Measurements from ENCODE around the gene NELFE. TPM values are rescaled to one million over a fixed set of nuclear protein-coding genes. Genes with fewer than 3 reads are reported as not detected.
"Not testable (repeated sequence)": the region's sequence is repeated elsewhere in the genome, so short reads cannot be mapped to it uniquely, and the experiment has no call there.

The NELFE gene
- total RNA-seq, 1 experiment from 2014 or later, result 73.8 TPM

DNA sequence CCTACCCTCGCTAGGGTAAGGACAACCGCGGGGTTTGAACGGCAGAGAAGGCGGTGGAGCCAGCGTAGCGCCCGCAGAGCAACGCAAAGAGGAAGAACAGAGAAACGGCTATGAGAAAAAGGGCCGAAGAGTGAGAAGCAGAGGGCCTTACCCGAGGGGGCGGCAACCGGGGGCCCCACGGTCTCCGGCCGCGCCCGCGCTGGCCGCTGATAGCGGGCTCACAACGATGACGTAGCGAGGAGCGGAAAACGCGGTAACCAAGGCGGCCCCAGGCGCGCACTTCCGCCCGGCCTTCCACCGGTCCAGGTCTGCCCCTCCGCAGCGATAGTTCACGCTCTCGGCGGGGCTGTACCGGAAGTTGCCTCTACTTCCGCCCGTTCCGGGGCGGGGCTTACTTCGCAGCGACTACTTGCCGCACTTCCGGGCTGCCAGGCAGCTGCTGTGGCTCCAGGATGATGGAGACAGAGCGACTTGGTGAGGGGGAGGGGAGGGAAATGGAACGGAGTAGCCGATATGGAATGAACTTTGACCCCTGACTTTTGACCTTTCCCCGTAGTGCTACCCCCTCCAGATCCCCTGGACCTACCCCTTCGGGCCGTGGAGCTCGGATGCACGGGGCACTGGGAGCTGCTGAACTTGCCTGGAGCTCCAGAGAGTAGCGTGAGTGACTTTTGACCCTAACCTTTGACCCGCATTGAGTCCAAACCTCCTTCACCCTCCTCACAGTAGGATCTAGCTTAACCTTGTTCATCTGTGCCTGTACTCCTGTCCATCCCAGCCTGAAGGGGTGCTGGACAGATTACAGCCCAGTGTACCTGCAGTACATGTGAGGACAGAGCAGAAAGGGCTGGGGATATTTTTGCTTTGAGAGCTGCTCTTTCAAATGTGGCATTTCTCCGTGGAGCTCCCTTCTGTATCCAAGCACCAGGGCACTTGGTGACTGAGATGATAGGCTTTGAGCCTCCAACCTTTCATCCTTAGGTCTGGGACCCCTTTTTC, at the start of gene NELFE, which contains the start of gene SKIC2 (continued):
- TF ChIP-seq, protein P1, sequence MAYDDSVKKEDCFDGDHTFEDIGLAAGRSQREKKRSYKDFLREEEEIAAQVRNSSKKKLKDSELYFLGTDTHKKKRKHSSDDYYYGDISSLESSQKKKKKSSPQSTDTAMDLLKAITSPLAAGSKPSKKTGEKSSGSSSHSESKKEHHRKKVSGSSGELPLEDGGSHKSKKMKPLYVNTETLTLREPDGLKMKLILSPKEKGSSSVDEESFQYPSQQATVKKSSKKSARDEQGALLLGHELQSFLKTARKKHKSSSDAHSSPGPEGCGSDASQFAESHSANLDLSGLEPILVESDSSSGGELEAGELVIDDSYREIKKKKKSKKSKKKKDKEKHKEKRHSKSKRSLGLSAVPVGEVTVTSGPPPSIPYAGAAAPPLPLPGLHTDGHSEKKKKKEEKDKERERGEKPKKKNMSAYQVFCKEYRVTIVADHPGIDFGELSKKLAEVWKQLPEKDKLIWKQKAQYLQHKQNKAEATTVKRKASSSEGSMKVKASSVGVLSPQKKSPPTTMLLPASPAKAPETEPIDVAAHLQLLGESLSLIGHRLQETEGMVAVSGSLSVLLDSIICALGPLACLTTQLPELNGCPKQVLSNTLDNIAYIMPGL (CRISPR knock-in tag; IDR thresholded peaks at IDR 0.05), result 0 out of 2 replicates have a peak, but pooled peaks have one; percentile 47
- TF ChIP-seq, protein P2, sequence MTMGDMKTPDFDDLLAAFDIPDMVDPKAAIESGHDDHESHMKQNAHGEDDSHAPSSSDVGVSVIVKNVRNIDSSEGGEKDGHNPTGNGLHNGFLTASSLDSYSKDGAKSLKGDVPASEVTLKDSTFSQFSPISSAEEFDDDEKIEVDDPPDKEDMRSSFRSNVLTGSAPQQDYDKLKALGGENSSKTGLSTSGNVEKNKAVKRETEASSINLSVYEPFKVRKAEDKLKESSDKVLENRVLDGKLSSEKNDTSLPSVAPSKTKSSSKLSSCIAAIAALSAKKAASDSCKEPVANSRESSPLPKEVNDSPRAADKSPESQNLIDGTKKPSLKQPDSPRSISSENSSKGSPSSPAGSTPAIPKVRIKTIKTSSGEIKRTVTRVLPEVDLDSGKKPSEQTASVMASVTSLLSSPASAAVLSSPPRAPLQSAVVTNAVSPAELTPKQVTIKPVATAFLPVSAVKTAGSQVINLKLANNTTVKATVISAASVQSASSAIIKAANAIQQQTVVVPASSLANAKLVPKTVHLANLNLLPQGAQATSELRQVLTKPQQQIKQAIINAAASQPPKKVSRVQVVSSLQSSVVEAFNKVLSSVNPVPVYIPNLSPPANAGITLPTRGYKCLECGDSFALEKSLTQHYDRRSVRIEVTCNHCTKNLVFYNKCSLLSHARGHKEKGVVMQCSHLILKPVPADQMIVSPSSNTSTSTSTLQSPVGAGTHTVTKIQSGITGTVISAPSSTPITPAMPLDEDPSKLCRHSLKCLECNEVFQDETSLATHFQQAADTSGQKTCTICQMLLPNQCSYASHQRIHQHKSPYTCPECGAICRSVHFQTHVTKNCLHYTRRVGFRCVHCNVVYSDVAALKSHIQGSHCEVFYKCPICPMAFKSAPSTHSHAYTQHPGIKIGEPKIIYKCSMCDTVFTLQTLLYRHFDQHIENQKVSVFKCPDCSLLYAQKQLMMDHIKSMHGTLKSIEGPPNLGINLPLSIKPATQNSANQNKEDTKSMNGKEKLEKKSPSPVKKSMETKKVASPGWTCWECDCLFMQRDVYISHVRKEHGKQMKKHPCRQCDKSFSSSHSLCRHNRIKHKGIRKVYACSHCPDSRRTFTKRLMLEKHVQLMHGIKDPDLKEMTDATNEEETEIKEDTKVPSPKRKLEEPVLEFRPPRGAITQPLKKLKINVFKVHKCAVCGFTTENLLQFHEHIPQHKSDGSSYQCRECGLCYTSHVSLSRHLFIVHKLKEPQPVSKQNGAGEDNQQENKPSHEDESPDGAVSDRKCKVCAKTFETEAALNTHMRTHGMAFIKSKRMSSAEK (CRISPR knock-in tag; IDR thresholded peaks at IDR 0.05; ENCODE audit: borderline replicate concordance), result no peak

DNA sequence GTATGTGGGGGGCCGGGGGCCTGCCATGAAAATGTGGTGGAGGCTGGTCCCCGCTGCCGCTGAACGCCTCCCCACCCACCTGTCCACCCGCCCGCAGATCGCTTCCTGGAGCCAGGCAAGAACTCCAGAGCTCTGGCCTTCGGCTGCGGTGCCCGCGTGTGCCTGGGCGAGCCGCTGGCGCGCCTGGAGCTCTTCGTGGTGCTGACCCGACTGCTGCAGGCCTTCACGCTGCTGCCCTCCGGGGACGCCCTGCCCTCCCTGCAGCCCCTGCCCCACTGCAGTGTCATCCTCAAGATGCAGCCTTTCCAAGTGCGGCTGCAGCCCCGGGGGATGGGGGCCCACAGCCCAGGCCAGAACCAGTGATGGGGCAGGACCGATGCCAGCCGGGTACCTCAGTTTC, 49.3 kb upstream of the NELFE start:
- H3K27me3 Mint-ChIP-seq (ENCODE audit: low read depth); H3K4me3 Mint-ChIP-seq; DNase-seq (ENCODE audit: low spot score); H3K9me3 Mint-ChIP-seq; H3K4me1 Mint-ChIP-seq; H3K36me3 Mint-ChIP-seq; POLR2A ChIA-PET; CTCF ChIA-PET; H3K27ac Mint-ChIP-seq: not testable (repeated sequence)
- peak; percentile 25; the same call in 1 of the 2 replicates for ATAC-seq

DNA sequence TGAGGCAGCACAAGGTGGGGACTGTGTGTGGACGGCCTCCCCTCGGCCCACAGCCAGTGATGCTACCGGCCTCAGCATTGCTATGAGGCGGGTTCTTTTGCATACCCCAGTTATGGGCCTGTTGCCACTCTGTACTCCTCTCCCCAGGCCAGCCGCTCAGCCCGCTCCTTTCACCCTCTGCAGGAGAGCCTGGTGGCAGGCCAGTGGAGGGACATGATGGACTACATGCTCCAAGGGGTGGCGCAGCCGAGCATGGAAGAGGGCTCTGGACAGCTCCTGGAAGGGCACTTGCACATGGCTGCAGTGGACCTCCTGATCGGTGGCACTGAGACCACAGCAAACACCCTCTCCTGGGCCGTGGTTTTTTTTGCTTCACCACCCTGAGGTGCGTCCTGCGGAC, 48.3 kb upstream of the NELFE start:
- ATAC-seq; H3K27me3 Mint-ChIP-seq (ENCODE audit: low read depth); H3K4me1 Mint-ChIP-seq; H3K36me3 Mint-ChIP-seq; POLR2A ChIA-PET; DNase-seq (ENCODE audit: low spot score); H3K27ac Mint-ChIP-seq; CTCF ChIA-PET; H3K9me3 Mint-ChIP-seq; H3K4me3 Mint-ChIP-seq: not testable (repeated sequence)

DNA sequence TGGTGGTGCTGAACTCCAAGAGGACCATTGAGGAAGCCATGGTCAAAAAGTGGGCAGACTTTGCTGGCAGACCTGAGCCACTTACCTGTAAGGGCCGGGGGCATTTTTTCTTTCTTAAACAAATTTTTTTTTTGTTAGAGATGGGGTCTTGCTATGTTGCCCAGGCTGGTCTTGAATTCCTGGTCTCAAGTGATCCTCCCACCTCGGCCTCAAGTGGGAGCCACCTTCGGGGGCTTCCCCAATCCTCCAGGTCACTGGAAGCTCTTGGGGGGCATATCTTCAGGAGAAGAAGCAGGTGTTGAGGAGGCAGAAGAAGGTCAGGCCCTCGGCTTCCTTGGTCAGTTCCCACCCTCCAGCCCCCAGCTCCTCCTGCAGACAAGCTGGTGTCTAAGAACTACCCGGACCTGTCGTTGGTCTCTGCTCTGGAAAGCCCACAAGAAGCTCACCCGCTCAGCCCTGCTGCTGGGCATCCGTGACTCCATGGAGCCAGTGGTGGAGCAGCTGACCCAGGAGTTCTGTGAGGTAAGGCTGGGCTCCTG, 47.3 kb upstream of the NELFE start:
- H3K4me3 Mint-ChIP-seq; H3K27me3 Mint-ChIP-seq (ENCODE audit: low read depth); H3K9me3 Mint-ChIP-seq; H3K36me3 Mint-ChIP-seq; H3K27ac Mint-ChIP-seq; H3K4me1 Mint-ChIP-seq; CTCF ChIA-PET; DNase-seq (ENCODE audit: low spot score); ATAC-seq; POLR2A ChIA-PET: not testable (repeated sequence)

DNA sequence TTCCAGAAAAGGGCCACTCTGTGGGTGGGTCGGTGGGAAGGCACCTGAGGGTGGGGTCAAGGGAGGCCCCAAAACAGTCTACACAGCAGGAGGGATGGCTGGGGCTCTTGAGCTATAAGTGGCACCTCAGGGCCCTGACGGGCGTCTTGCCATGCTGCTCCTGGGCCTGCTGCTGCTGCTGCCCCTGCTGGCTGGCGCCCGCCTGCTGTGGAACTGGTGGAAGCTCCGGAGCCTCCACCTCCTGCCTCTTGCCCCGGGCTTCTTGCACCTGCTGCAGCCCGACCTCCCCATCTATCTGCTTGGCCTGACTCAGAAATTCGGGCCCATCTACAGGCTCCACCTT, 46.7 kb upstream of the NELFE start:
- CTCF ChIA-PET, result not testable (repeated sequence)

DNA sequence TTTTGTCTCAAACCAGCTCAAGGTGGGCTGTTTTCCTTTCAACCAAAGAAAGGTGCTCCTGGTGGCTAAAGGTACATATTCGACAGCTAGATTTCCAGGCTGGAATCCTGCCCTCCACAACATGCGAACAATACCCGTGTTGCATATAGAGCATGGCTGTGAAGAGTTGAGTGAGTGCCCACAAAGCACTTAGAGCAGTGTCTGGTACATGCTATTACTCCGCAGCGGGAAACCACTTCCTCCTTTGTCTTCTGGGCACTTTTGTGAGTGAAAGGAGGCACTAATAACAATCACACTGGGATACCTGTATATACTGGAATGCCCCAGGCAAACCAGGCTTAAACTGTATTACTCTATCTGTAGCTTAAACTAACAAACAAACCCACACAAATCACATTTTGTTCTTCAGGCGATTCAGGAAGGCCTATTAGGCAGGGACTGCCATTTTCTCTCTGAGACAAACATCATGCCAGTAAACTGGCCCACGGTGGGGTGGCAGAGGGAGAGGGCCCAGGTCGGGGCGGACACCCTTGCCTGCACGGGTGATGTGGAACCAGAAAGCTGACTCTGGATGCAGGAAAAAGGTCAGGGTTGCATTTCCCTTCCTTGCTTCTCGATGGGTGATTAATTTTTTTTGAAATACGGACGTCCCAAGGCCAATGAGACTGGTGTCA, 46.2 kb upstream of the NELFE start:
- H3K27me3 Mint-ChIP-seq (ENCODE audit: low read depth); H3K4me3 Mint-ChIP-seq; H3K36me3 Mint-ChIP-seq; CTCF ChIA-PET; H3K4me1 Mint-ChIP-seq; ATAC-seq; H3K9me3 Mint-ChIP-seq; DNase-seq (ENCODE audit: low spot score); POLR2A ChIA-PET; H3K27ac Mint-ChIP-seq: not testable (repeated sequence)

More for the DNA sequence above, 46.7 kb upstream of the NELFE start:
- POLR2A ChIA-PET; H3K36me3 Mint-ChIP-seq; H3K4me3 Mint-ChIP-seq; H3K27me3 Mint-ChIP-seq (ENCODE audit: low read depth); DNase-seq (ENCODE audit: low spot score); ATAC-seq; H3K4me1 Mint-ChIP-seq; H3K27ac Mint-ChIP-seq; H3K9me3 Mint-ChIP-seq: not testable (repeated sequence)

DNA sequence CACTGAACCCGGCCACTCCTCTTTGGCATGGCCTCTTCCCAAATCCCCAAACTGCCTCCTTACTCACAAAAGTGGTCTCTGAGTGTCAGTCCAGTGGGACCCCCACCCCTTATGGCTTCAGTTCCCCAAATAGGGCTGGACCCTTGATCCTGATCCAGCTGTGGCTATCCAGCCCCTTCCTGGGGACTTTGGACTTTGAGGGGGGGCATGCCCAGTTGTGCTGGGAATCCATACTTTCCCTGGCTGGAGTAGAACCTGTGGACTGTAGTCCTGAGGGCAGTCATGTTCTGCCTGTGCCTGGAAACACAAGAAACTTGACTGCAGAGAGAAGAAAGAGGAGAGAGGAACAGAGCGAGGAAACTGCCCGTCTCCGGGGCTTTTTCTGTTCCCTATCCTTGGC, 45.6 kb upstream of the NELFE start:
- H3K36me3 Mint-ChIP-seq; DNase-seq (ENCODE audit: low spot score); H3K9me3 Mint-ChIP-seq; H3K4me3 Mint-ChIP-seq; POLR2A ChIA-PET; ATAC-seq; H3K27me3 Mint-ChIP-seq (ENCODE audit: low read depth); H3K27ac Mint-ChIP-seq; CTCF ChIA-PET; H3K4me1 Mint-ChIP-seq: not testable (repeated sequence)

DNA sequence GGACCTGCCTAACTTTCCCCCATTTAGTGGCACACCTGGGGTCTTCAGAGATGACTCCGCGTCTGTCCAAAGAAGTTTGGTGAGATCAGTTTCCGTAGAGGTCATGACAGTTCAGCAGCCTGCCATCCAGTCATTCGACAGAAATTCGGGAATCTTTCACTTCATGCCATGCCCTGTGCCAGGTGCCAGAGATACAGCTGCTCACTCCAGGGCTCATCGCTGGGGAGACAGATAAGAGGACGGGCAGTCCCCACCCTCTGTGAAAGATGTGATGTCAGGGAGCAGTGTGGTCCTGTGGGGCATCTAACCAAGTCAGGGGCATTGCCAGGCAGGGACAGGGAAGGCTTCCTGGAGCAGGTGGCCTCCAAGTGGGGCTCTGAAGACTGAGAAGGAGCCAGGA, 44.5 kb upstream of the NELFE start:
- not testable (repeated sequence) for H3K27me3 Mint-ChIP-seq (ENCODE audit: low read depth)

DNA sequence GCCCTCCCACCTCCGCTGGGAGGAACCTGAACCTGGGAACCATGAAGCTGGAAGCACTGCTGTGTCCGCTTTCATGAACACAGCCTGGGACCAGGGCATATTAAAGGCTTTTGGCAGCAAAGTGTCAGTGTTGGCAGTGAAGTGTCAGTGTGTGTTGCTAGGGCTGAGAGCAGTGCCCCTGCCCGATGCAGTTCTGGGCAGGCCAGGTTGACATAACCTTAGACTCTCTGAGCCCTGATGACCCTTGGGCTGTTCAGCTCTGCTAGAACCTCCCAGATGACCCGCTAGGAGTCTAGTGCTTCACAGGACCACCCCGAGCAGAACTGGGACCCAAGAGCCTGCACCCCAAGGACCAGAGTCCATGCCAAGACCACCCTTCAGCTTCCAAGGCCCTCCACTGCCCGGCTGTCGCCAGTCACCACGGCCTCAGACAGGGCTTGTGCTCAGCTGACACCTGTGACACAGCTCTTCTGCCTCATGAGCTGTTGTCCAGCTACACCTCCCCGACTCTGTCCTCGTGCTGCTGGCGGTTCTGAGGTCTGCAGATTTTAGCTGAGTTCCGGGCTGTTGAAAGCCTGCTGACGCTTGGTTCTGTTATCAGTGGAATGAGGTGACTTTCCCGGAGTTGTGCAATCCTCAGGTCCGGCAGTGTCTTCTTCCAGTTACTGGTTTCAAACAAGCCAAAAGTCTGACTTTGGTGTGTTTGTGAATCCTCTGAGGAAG, 43.9 kb upstream of the NELFE start:
- POLR2A ChIA-PET, H3K4me1 Mint-ChIP-seq, ATAC-seq: not testable (repeated sequence)

More for the DNA sequence above, 44.5 kb upstream of the NELFE start:
- H3K9me3 Mint-ChIP-seq; POLR2A ChIA-PET; H3K4me3 Mint-ChIP-seq; CTCF ChIA-PET; DNase-seq (ENCODE audit: low spot score); H3K36me3 Mint-ChIP-seq; H3K27ac Mint-ChIP-seq; ATAC-seq; H3K4me1 Mint-ChIP-seq: not testable (repeated sequence)

More for the DNA sequence above, 43.9 kb upstream of the NELFE start:
- H3K9me3 Mint-ChIP-seq; DNase-seq (ENCODE audit: low spot score); H3K36me3 Mint-ChIP-seq; H3K27me3 Mint-ChIP-seq (ENCODE audit: low read depth); CTCF ChIA-PET; H3K27ac Mint-ChIP-seq; H3K4me3 Mint-ChIP-seq: not testable (repeated sequence)
